Psoas muscle (tissue), 8 donors: Measurements from ENCODE around the gene SIRT2. TPM values are rescaled to one million over a fixed set of nuclear protein-coding genes. Genes with fewer than 3 reads are reported as not detected.

ENCODE experiments used
- ATAC-seq, 4 donors: fragments of 200-7000 bp; cut with Tn5 transposase; one replicate each; pipeline ENCODE4 v1.9.1; 2020; ENCODE audit warnings: moderate library complexity in 3 of 4, mild to moderate bottlenecking in 2 of 4
- DNase-seq, 2 donors: peaks; one replicate each; pipeline ENCODE4 v3.0.0-alpha.2; 2020
- H3K27ac ChIP-seq: fragments of 200-600 bp; one replicate; pipeline ENCODE4 v1.8.0; 2022
- H3K27me3 ChIP-seq, 3 donors: fragments of 200-600 bp in 1 of 3; one replicate each; pipeline versions ENCODE4 v1.6.1 to v1.8.0; 2013 to 2022; ENCODE audit warnings: low read length in 2 of 3, mild to moderate bottlenecking in 2 of 3, moderate library complexity in 1 of 3; ENCODE audit not compliant: insufficient read depth in 3 of 3
- H3K36me3 ChIP-seq, 2 donors: fragments of 200-600 bp in 1 of 2; one replicate each; pipeline versions ENCODE4 v1.6.1 to v1.8.0; 2013 to 2022; ENCODE audit warnings: low read depth in 1 of 2, mild to moderate bottlenecking in 1 of 2, moderate library complexity in 1 of 2; ENCODE audit not compliant: insufficient read depth in 1 of 2
- H3K4me1 ChIP-seq: fragments of 200-600 bp; one replicate; pipeline ENCODE4 v1.8.0; 2022
- H3K4me3 ChIP-seq: fragments of 200-600 bp; one replicate; pipeline ENCODE4 v1.8.0; 2022; ENCODE audit warnings: mild to moderate bottlenecking
- H3K9me3 ChIP-seq: fragments of 200-600 bp; one replicate; pipeline ENCODE4 v1.8.0; 2022
- WGBS, 3 donors: extraction: QIAGEN DNeasy Blood & Tissue Kit; methylation state at CpG; one replicate each; pipeline versions ENCODE4 v1.1.6 to v1.1.7; 2013; 5-methylcytosine and 5-hydroxymethylcytosine counted together
- intact Hi-C, 2 donors: fragments of 100-400 bp; cut with DNase I; formaldehyde crosslinking; loops; one replicate each; pipeline versions ENCODE4 v1.11.0 to v1.14.2; 2022
- polyA plus RNA-seq, 3 donors: library from polyadenylated mRNA; stranded (reverse); fragments of 200-250 nt; gene quantifications; one replicate each; pipeline ENCODE4 v1.2.3, GENCODE V29; 2013
- total RNA-seq, 4 donors: library from RNA; stranded (reverse); fragmentation: NEBNext Ultra II Directional in 2 of 4; extraction: Animal tissue kit (Norgen Biotek cat#: 25700) in 2 of 4; gene quantifications; one replicate each; pipeline versions ENCODE4 v1.2.1 to v1.2.4, GENCODE V29; 2021 to 2023
- TF ChIP-seq, protein P1 (sequence below): fragments of 200-600 bp; IDR thresholded peaks from one replicate; pipeline ENCODE4 v1.8.0; 2022; ENCODE audit warnings: antibody characterized with exemption
- donor health status: healthy with polysubstance abuse.
- donor health status: DM: no; HTN: no; CAD: no; lungs with moderate emphysema.
- donor health status: Bipolar disorder and iron deficiency.
- donor health status: healthy.
- donor health status: DM: yes; HTN: yes; CAD: no.
- donor health status: DM: no; HTN: no; CAD: no.
- donor health status: DM: no; HTN: no; CAD: no.
- donor health status: DM: yes; HTN: yes; CAD: no.

SIRT2 gene
- total and polyA plus RNA-seq, 7 donors, result 133 to 260 (median 156) TPM

DNA sequence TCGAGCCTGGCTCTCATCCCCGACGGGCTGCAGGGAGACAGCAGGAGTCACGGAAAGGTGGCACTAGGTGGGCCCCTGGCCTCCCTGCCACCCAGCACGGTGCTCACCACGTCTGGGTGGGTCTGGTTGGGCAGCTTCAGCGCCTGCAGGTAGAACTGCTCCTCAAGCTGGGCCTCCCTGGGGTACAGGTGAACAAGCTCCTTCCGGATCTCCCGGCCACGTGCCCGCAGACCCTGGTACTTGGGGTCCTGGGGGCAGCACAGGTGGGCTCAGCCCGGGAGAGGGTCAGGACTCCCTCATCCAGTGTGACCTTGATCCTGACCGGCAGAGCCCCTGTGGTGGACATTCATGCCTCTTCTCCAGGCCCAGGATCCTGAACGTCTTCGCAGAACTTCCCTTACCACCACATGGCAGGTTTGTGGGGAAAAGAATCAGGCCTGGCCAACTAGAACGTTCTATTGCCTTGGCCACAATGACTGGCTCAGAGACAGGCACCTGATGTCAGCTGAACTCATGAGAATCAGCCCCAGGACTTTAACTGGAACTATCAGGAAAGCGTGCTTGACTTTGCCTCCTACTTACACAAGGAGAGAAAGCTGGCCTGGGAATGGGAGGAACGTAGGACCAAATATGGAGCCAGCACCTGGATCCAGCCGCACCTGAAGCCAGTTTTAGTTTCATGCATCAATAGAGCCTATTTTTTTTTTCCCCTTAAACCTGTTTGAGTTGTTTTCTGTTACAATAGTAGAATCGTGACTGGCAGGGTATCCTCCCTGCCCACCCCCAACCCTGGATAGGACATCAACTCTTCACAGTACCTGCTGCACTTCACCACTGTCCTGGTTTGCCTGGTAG, 22.2 kb upstream of the SIRT2 start:
- TF ChIP-seq, protein P1, sequence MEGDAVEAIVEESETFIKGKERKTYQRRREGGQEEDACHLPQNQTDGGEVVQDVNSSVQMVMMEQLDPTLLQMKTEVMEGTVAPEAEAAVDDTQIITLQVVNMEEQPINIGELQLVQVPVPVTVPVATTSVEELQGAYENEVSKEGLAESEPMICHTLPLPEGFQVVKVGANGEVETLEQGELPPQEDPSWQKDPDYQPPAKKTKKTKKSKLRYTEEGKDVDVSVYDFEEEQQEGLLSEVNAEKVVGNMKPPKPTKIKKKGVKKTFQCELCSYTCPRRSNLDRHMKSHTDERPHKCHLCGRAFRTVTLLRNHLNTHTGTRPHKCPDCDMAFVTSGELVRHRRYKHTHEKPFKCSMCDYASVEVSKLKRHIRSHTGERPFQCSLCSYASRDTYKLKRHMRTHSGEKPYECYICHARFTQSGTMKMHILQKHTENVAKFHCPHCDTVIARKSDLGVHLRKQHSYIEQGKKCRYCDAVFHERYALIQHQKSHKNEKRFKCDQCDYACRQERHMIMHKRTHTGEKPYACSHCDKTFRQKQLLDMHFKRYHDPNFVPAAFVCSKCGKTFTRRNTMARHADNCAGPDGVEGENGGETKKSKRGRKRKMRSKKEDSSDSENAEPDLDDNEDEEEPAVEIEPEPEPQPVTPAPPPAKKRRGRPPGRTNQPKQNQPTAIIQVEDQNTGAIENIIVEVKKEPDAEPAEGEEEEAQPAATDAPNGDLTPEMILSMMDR, result no peak
- Histone ChIP-seq H3K9me3 (no peaks in the 10 kb centered on the region), H3K4me1 (no peaks in the 10 kb centered on the region), H3K4me3 (no peak overlapping the region), H3K27ac (no peak overlapping the region), H3K36me3 (peaks cover 0 to 57% of the 10 kb centered on the region in 2 donors), H3K27me3 (no peaks in the 10 kb centered on the region)
- intact Hi-C loops, result loop anchor here in 1 of 2 donors (10.0 kb wide), 1 partner anchor 277 kb away; the partner anchor contains the start of gene ACTN4
- ATAC-seq, result no peak
- DNase-seq, result no peak
- WGBS, 3 donors, result 89 to 94% (median 91%) methylated on average over 19 to 20 of the region's 20 CpGs

DNA sequence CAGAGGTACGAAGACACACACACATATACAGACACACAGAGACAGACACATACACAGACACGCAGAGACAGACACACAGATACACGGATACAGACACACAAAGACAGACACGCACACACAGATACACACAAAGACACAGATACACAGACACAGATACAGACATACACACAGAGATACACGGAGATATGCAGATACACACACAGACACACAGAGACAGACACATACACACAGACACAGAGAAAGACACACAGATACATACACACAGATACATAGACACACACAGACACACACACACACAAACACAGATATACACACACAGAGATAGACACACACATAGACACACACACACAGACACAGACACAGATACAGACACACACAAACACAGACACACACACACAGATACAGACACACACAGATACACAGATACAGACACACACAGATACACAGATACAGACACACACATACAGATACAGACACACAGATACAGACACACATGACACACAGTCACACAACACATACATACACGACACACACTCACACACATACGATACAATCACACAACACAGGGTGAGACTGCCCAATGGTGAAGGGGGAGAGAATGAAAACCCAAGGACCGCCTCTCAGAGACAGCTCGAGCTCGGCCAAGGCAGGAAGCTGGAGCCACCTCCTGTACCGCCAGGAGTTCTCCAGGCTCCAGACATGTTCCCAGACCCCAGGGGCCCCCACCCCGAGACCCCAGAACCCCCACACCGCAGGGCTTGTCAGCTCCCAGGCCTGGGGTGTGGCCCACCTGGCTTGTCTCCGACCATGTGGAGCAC, 21.4 kb upstream of the SIRT2 start:
- Histone ChIP-seq H3K4me3 (no peak overlapping the region), H3K27me3 (no peaks in the 10 kb centered on the region), H3K9me3 (no peaks in the 10 kb centered on the region), H3K4me1 (no peaks in the 10 kb centered on the region), H3K27ac (no peak overlapping the region), H3K36me3 (peaks cover 0 to 50% of the 10 kb centered on the region in 2 donors)
- no peak for ATAC-seq
- 72 to 77% (median 75%) methylated on average over 14 of the region's 14 CpGs for WGBS, 3 donors
- intact Hi-C loops, result loop anchor here in 1 of 2 donors (10.0 kb wide), 1 partner anchor 276 kb away; the partner anchor contains the start of gene ACTN4
- TF ChIP-seq, protein P1, result no peak
- DNase-seq, result no peak

DNA sequence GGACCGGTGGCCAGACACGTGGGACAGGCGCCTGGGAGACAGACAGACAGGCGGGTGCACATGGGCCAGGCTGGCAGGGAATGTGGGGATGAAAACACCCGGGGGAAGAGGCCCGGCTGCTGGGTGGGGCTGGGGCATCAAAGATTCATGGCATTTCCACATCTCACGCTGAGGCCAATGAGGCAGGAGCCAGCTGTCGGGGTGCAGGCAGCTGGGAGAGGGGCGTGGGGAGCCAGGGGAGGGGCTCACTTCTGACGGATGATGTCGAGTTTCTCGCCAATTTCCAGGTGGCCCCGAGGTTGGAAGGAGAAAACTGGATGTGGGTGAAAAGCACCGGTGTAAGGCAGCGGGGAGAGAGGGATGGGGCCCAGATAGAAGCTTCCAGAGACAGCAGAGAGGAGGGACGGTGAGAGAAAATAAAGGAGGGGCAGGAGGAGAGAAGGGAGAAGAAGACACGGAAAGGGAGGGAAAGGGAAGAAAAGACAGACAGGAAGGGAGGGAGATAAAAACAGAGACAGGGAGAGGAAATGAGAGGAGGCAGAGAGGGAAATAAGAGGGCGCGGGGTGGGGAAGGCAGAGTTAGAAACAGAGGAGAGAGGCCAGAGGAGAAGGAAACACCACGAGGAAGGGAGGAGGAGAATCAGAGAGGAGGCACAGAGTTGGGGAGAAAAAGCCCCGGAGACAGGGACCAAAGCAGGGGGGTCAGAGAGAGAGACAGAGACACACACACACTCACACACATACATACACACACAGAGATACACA, 20.6 kb upstream of the SIRT2 start:
- ATAC-seq (no peak), DNase-seq (no peak)
- no peaks in the 10 kb centered on the region for H3K4me1 ChIP-seq
- H3K27ac ChIP-seq, result no peak overlapping the region
- 59 to 60% (median 60%) methylated on average over 21 of the region's 21 CpGs for WGBS, 3 donors
- H3K36me3 ChIP-seq, result peaks cover 2 to 50% of the 10 kb centered on the region in 2 donors
- H3K4me3 ChIP-seq, result no peak overlapping the region
- H3K27me3 ChIP-seq, result no peaks in the 10 kb centered on the region
- intact Hi-C loops, result loop anchor here in 1 of 2 donors (10.0 kb wide), 1 partner anchor 275 kb away; the partner anchor contains the start of gene ACTN4
- H3K9me3 ChIP-seq, result no peaks in the 10 kb centered on the region
- TF ChIP-seq, protein P1, result no peak

DNA sequence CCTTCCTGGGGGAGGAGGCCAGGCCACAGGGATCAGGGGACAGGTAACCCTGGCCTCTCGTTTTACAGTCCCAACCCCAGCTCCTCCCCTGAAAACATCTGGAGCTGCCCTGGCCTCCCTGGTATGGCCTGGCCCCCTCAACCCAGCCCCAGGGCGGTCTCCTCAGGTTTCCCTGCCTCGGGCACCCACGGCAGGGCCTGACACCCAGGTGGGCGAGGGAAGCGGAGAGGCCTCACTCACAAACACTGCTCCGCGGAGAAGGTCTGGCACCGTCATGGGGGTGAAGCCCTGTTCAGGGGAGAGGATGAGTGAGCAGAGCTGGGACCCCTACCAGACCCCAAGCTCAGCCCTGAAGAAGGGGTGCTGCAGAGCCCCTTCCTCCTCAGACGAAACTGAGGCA, 19.1 kb upstream of the SIRT2 start:
- DNase-seq, result no peak
- Histone ChIP-seq H3K36me3 (peaks cover 2 to 37% of the 10 kb centered on the region in 2 donors), H3K9me3 (no peaks in the 10 kb centered on the region), H3K27ac (no peak overlapping the region), H3K4me1 (no peaks in the 10 kb centered on the region), H3K27me3 (no peaks in the 10 kb centered on the region), H3K4me3 (no peak overlapping the region)
- intact Hi-C loops, result no loop called here
- TF ChIP-seq, protein P1, result no peak
- 90 to 91% (median 90%) methylated on average over 10 of the region's 10 CpGs for WGBS, 3 donors
- peak in 1 of 4 donors; percentile 8 for ATAC-seq
